A549 treated with GW870086 at 1 μM for 4 hours (cell line): ENCODE data around the gene ANKRD53. TPM values are rescaled to one million over a fixed set of nuclear protein-coding genes. Genes with fewer than 3 reads are reported as not detected.

Source experiments
- total RNA-seq: library from RNA; stranded (reverse); fragments of 200-300 nt; extraction: Qiagen RNA extraction; gene quantifications from 5 replicates; pipeline ENCODE4 v1.2.3, GENCODE V29; 2022; ENCODE audit warnings: low read depth

The ANKRD53 gene
- total RNA-seq, result 0.12 TPM in 1 of 5 replicates, not detected in the others

DNA sequence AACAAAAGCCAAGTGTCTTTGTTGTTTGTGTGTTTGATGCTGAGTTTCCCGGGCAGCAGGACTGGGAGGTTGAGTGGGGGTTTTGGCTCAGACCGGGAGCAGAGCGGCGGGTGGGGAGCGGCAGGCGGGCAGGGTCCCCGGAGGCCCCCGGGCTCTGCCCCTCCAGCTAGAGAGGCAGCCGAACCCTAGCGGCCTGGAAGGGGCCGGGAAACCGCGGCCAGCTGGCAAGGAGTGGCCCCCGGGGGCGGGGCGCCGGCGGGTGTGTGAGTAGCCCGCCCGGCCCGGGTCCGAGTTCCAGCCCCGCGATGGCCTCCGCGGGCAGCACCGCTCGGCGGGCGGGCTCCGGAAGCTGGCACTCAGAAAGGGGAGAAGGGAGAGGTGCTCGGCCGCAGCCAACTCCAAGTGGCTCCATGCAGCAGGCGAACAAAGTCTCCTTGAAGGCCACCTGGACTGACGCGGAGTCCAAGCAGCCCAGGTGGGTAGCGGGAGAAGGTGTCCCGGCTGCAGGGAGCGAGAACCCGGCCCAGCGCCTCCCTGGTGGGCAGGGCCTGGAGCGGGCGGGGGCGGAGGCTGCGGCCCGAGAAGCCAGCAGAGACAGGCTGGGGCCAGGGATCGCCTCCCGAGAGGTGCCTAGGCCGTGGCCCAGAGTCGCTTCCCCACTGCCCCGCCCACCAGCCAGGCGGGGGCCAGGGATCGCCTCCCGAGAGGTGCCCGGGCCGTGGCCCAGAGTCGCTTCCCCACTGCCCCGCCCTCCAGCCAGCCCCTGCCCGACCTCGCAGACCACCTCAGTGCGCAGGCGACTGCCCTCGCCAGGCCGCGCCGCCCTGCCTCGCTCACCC is at the start of gene ANKRD53:
Gene ANKRD53 (plus strand): TSS at position 290 of the 839 bp plus-strand sequence. CDS start 16 bp downstream, at position 306.

DNA sequence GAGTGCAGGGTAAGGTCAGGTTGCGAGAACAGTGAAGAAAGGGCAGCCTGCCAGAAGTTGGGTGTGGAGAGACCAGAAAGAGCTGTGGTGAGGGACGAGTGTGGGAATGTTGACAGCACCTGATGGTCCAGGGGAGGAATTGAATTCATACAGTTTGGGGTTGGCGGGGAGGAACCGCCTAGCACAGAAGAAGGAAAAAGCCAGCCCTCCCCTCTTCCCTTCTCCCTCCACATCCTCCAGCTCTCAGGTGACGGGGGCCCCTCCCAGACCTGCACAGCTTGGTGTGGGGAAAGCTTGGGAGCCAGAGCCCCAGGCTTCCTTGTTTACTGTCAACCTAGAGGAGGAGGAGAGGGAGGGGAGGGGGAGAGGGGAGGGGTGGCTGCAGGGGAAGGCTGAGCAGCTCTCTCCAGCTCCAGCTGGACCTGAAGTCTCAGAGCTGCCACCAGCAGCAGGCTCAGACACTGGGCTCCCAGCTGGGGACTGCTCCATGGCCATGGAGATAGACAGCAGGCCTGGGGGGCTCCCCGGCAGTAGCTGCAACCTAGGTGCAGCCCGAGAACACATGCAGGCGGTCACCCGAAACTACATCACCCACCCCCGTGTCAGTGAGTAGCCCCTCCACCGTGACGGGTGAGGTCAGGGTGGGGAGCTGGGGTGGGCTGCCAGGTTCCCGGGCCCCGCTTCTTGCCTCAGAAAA is 42.8 kb upstream of the ANKRD53 start, which contains the start of gene ATP6V1B1:
Gene ATP6V1B1 (plus strand): TSS at position 433 of the 697 bp plus-strand sequence. CDS start 55 bp downstream, at position 488.

GRCh38 chr2:70994699-70995425 is 16.4 kb downstream of the ANKRD53 start, which contains the start of gene TEX261:
TSS of gene TEX261 (minus strand) at chr2:70994873. CDS start at chr2:70994757, 116 bp downstream.

Other genes starting within 250 kb of the ANKRD53 start
- gene ADD2, start 210.4 kb upstream of the ANKRD53 start, total RNA-seq, result 18.8 to 27.9 TPM (median 24.0 TPM) in 5 replicates
- not detected in 5 replicates for gene FIGLA, start 188.0 kb upstream of the ANKRD53 start, total RNA-seq
- gene CLEC4F, start 158.0 kb upstream of the ANKRD53 start, total RNA-seq, result not detected in 5 replicates
- gene CD207, start 142.8 kb upstream of the ANKRD53 start, total RNA-seq, result not detected in 5 replicates
- gene VAX2, start 78.1 kb upstream of the ANKRD53 start, total RNA-seq, result 3.4 to 4.7 TPM (median 4.0 TPM) in 5 replicates
- gene ATP6V1B1, start 42.7 kb upstream of the ANKRD53 start, total RNA-seq, result 1.2 to 2.5 TPM (median 2.4 TPM) in 5 replicates
- gene TEX261, start 16.2 kb downstream of the ANKRD53 start, total RNA-seq, result 71.1 to 85.5 TPM (median 78.7 TPM) in 5 replicates
- 60.9 to 87.9 TPM (median 78.9 TPM) in 5 replicates for gene NAGK, start 90.0 kb downstream of the ANKRD53 start, total RNA-seq
- gene MCEE, start 151.6 kb downstream of the ANKRD53 start, total RNA-seq, result 11.3 to 14.0 TPM (median 12.7 TPM) in 5 replicates
- 37.3 to 44.6 TPM (median 40.5 TPM) in 5 replicates for gene MPHOSPH10, start 152.0 kb downstream of the ANKRD53 start, total RNA-seq
- 0.19 to 0.30 TPM (median 0.28 TPM) in 5 replicates for gene PAIP2B, start 248.5 kb downstream of the ANKRD53 start, total RNA-seq